Ectodermal cell (in vitro differentiated cells): Measurements from ENCODE around the gene PTPRZ1.

ENCODE experiments used
- H3K27ac ChIP-seq: 2 replicates; pipeline ENCODE4 v1.7.0; 2013; ENCODE audit warnings: mild to moderate bottlenecking, low read depth, low read length; ENCODE audit not compliant: insufficient read depth, poor library complexity, severe bottlenecking
- H3K27me3 ChIP-seq: 2 replicates; pipeline ENCODE4 v1.7.0; 2013; ENCODE audit warnings: mild to moderate bottlenecking, low read length; ENCODE audit not compliant: insufficient read depth, control insufficient read depth, poor library complexity, severe bottlenecking
- H3K36me3 ChIP-seq: one replicate; pipeline ENCODE4 v1.7.0; 2013; ENCODE audit warnings: low read length; ENCODE audit not compliant: control insufficient read depth, insufficient read depth
- H3K4me1 ChIP-seq: one replicate; pipeline ENCODE4 v1.7.0; 2013; ENCODE audit warnings: low read length; ENCODE audit not compliant: control insufficient read depth, insufficient read depth
- H3K4me3 ChIP-seq: 2 replicates; pipeline ENCODE4 v1.7.0; 2013; ENCODE audit warnings: low read depth, low read length, control low read depth; ENCODE audit not compliant: insufficient read depth
- H3K9me3 ChIP-seq: 2 replicates; pipeline ENCODE4 v1.7.0; 2013; ENCODE audit warnings: mild to moderate bottlenecking, low read length, moderate library complexity; ENCODE audit not compliant: control insufficient read depth
- WGBS, 2 experiments: methylation state at CpG; one replicate each; pipeline ENCODE4 v1.1.7; 2013; ENCODE audit warnings: missing lambda C conversion rate in 2 of 2; 5-methylcytosine and 5-hydroxymethylcytosine counted together

The PTPRZ1 gene

GRCh38 chr7:122035876-122036275 is 162.9 kb downstream of the PTPRZ1 start:
- Histone ChIP-seq H3K4me3 (no peak overlapping the region), H3K27me3 (no peaks in the 10 kb centered on the region), H3K9me3 (no peaks in the 10 kb centered on the region), H3K36me3 (peaks cover 3% of the 10 kb centered on the region), H3K4me1 (no peaks in the 10 kb centered on the region), H3K27ac (no peak overlapping the region)
- WGBS, 2 experiments = 89 to 97% methylated on average over 1 of the region's 1 CpG

GRCh38 chr7:122038134-122038533 is 165.2 kb downstream of the PTPRZ1 start:
- 97 to 100% methylated on average over 2 to 3 of the region's 3 CpGs for WGBS, 2 experiments
- no peaks in the 10 kb centered on the region for H3K27me3 ChIP-seq
- H3K36me3 ChIP-seq = peaks cover 7% of the 10 kb centered on the region
- no peaks in the 10 kb centered on the region for H3K4me1 ChIP-seq
- H3K27ac ChIP-seq = no peak overlapping the region
- H3K9me3 ChIP-seq = no peaks in the 10 kb centered on the region
- H3K4me3 ChIP-seq = no peak overlapping the region

GRCh38 chr7:122038904-122039303 is 165.9 kb downstream of the PTPRZ1 start:
- WGBS, 2 experiments = 92 to 98% methylated on average over 3 of the region's 3 CpGs
- H3K4me3 ChIP-seq = no peak overlapping the region
- H3K36me3 ChIP-seq = peaks cover 13% of the 10 kb centered on the region

GRCh38 chr7:122040147-122040546 is 167.2 kb downstream of the PTPRZ1 start:
- Histone ChIP-seq H3K27ac (no peak overlapping the region), H3K9me3 (no peaks in the 10 kb centered on the region), H3K4me1 (no peaks in the 10 kb centered on the region), H3K4me3 (no peak overlapping the region), H3K27me3 (no peaks in the 10 kb centered on the region), H3K36me3 (peaks cover 19% of the 10 kb centered on the region)
- WGBS, 2 experiments = 91 to 94% methylated on average over 3 of the region's 3 CpGs

More at GRCh38 chr7:122038904-122039303, 165.9 kb downstream of the PTPRZ1 start:
- H3K4me1 ChIP-seq = no peaks in the 10 kb centered on the region
- H3K27me3 ChIP-seq = no peaks in the 10 kb centered on the region
- H3K27ac ChIP-seq = no peak overlapping the region
- no peaks in the 10 kb centered on the region for H3K9me3 ChIP-seq

GRCh38 chr7:122046402-122046801 is 173.4 kb downstream of the PTPRZ1 start:
- 92 to 94% methylated on average over 3 of the region's 3 CpGs for WGBS, 2 experiments
- H3K36me3 ChIP-seq = peaks cover 14% of the 10 kb centered on the region

GRCh38 chr7:122054393-122054792 is 181.4 kb downstream of the PTPRZ1 start:
- H3K4me3 ChIP-seq = no peak overlapping the region
- no CpG with 5 or more reads among the region's 1 CpG for WGBS, 2 experiments
- no peaks in the 10 kb centered on the region for H3K4me1 ChIP-seq
- no peaks in the 10 kb centered on the region for H3K27me3 ChIP-seq
- no peaks in the 10 kb centered on the region for H3K9me3 ChIP-seq
- no peak overlapping the region for H3K27ac ChIP-seq
- H3K36me3 ChIP-seq = peaks cover 15% of the 10 kb centered on the region

More at GRCh38 chr7:122046402-122046801, 173.4 kb downstream of the PTPRZ1 start:
- Histone ChIP-seq H3K9me3 (no peaks in the 10 kb centered on the region), H3K4me3 (no peak overlapping the region), H3K27ac (no peak overlapping the region), H3K4me1 (no peaks in the 10 kb centered on the region), H3K27me3 (no peaks in the 10 kb centered on the region)

- H3K4me3 ChIP-seq = no peak overlapping the region
- peaks cover 18% of the 10 kb centered on the region for H3K36me3 ChIP-seq
- H3K9me3 ChIP-seq = no peaks in the 10 kb centered on the region
- no peaks in the 10 kb centered on the region for H3K4me1 ChIP-seq
- H3K27ac ChIP-seq = no peak overlapping the region
- no peaks in the 10 kb centered on the region for H3K27me3 ChIP-seq
- 100% methylated on average over 1 of the region's 1 CpG for WGBS, 2 experiments
These were observed 182.1 kb downstream of the PTPRZ1 start for GRCh38 chr7:122055073-122055472.

- WGBS, 2 experiments = 86 to 100% methylated on average over 1 to 2 of the region's 2 CpGs
These were observed 184.0 kb downstream of the PTPRZ1 start for GRCh38 chr7:122056977-122057376.

GRCh38 chr7:122059542-122059941 is 186.6 kb downstream of the PTPRZ1 start:
- Histone ChIP-seq H3K27me3 (no peaks in the 10 kb centered on the region), H3K4me1 (no peaks in the 10 kb centered on the region), H3K9me3 (no peaks in the 10 kb centered on the region), H3K36me3 (peaks cover 20% of the 10 kb centered on the region), H3K27ac (no peak overlapping the region), H3K4me3 (no peak overlapping the region)
- WGBS, 2 experiments = 53 to 72% methylated on average over 3 to 4 of the region's 4 CpGs

More at GRCh38 chr7:122056977-122057376, 184.0 kb downstream of the PTPRZ1 start:
- Histone ChIP-seq H3K36me3 (peaks cover 22% of the 10 kb centered on the region), H3K9me3 (no peaks in the 10 kb centered on the region), H3K4me1 (no peaks in the 10 kb centered on the region), H3K27ac (no peak overlapping the region), H3K27me3 (no peaks in the 10 kb centered on the region), H3K4me3 (no peak overlapping the region)

GRCh38 chr7:122063146-122063545 is 190.2 kb downstream of the PTPRZ1 start:
- no peak overlapping the region for H3K4me3 ChIP-seq
- H3K9me3 ChIP-seq = no peaks in the 10 kb centered on the region
- no peak overlapping the region for H3K27ac ChIP-seq
- H3K27me3 ChIP-seq = no peaks in the 10 kb centered on the region
- peaks cover 14% of the 10 kb centered on the region for H3K36me3 ChIP-seq
- H3K4me1 ChIP-seq = no peaks in the 10 kb centered on the region

GRCh38 chr7:122064971-122065370 is 192.0 kb downstream of the PTPRZ1 start:
- no peaks in the 10 kb centered on the region for H3K9me3 ChIP-seq
- no peaks in the 10 kb centered on the region for H3K4me1 ChIP-seq
- peaks cover 12% of the 10 kb centered on the region for H3K36me3 ChIP-seq
- H3K27ac ChIP-seq = no peak overlapping the region
- H3K4me3 ChIP-seq = no peak overlapping the region
- WGBS, 2 experiments = 85 to 92% methylated on average over 3 to 4 of the region's 4 CpGs
- H3K27me3 ChIP-seq = no peaks in the 10 kb centered on the region
